ENCODE data around the gene APC2.
"Not testable (repeated sequence)": the region's sequence is repeated elsewhere in the genome, so short reads cannot be mapped to it uniquely, and the experiment has no call there.

GRCh38 chr19:1420085-1420484, 29.8 kb upstream of the APC2 start:
- not testable (repeated sequence) for TF ChIP-seq CTCF (optimal IDR thresholded peaks at IDR 0.05 in 1 of 3, IDR thresholded peaks at IDR 0.05 in 1 of 3, conservative IDR thresholded peaks at IDR 0.05 in 1 of 3; ENCODE audit: extremely low read depth in 1 of 3, insufficient read depth in 2 of 3, low read length in 3 of 3); EZH2 (IDR thresholded peaks at IDR 0.05; ENCODE audit: low read length)
